Measurements from ENCODE around the gene MDH2.
"Not testable (repeated sequence)": the region's sequence is repeated elsewhere in the genome, so short reads cannot be mapped to it uniquely, and the experiment has no call there.

Gene MDH2

GRCh38 chr7:76047305-76047810, 548 bp upstream of the MDH2 start:
- DNase-seq (ENCODE audit: low spot score) (no peak), FAIRE-seq (no peak)

GRCh38 chr7:76048668-76048988, 722 bp downstream of the MDH2 start:
- DNase-seq (ENCODE audit: low spot score) (no peak), FAIRE-seq (no peak)

- DNase-seq (ENCODE audit: low spot score) (no peak), FAIRE-seq (no peak)
These were observed 1.4 kb downstream of the MDH2 start for GRCh38 chr7:76049295-76049694.

GRCh38 chr7:76050545-76050944, 2.6 kb downstream of the MDH2 start:
- FAIRE-seq (no peak), DNase-seq (ENCODE audit: low spot score) (no peak)

- no peak for FAIRE-seq
These were observed 3.9 kb downstream of the MDH2 start for GRCh38 chr7:76051840-76052239.

GRCh38 chr7:76052681-76053080, 4.8 kb downstream of the MDH2 start:
- FAIRE-seq: not testable (repeated sequence)

More at GRCh38 chr7:76051840-76052239, 3.9 kb downstream of the MDH2 start:
- peak; percentile 9 for DNase-seq (ENCODE audit: low spot score)

GRCh38 chr7:76053461-76053860, 5.6 kb downstream of the MDH2 start:
- no peak for FAIRE-seq
- no peak for DNase-seq (ENCODE audit: low spot score)

More at GRCh38 chr7:76052681-76053080, 4.8 kb downstream of the MDH2 start:
- not testable (repeated sequence) for DNase-seq (ENCODE audit: low spot score)

GRCh38 chr7:76054123-76055120, 6.5 kb downstream of the MDH2 start:
- FAIRE-seq: no peak
- DNase-seq (ENCODE audit: low spot score): peak; percentile 41

GRCh38 chr7:76056241-76056640, 8.3 kb downstream of the MDH2 start:
- DNase-seq (ENCODE audit: low spot score) (no peak), FAIRE-seq (no peak)

GRCh38 chr7:76057103-76057812, 9.4 kb downstream of the MDH2 start:
- DNase-seq (ENCODE audit: low spot score): no peak
- FAIRE-seq: no peak

GRCh38 chr7:76057813-76058145, 9.9 kb downstream of the MDH2 start:
- DNase-seq (ENCODE audit: low spot score) (no peak), FAIRE-seq (no peak)

GRCh38 chr7:76058745-76059144, 10.8 kb downstream of the MDH2 start:
- FAIRE-seq; DNase-seq (ENCODE audit: low spot score): not testable (repeated sequence)

- no peak for FAIRE-seq
- no peak for DNase-seq (ENCODE audit: low spot score)
These were observed 12.9 kb downstream of the MDH2 start for GRCh38 chr7:76060842-76061241.

GRCh38 chr7:76062254-76062653, 14.3 kb downstream of the MDH2 start:
- FAIRE-seq: no peak
- DNase-seq (ENCODE audit: low spot score): no peak

GRCh38 chr7:76063114-76063513, 15.2 kb downstream of the MDH2 start:
- no peak for FAIRE-seq

GRCh38 chr7:76063525-76063924, 15.6 kb downstream of the MDH2 start:
- no peak for FAIRE-seq
- no peak for DNase-seq (ENCODE audit: low spot score)

More at GRCh38 chr7:76063114-76063513, 15.2 kb downstream of the MDH2 start:
- no peak for DNase-seq (ENCODE audit: low spot score)

- DNase-seq (ENCODE audit: low spot score): no peak
- FAIRE-seq: no peak
These were observed 16.5 kb downstream of the MDH2 start for GRCh38 chr7:76064208-76064970.

- FAIRE-seq: no peak
- DNase-seq (ENCODE audit: low spot score): no peak
These were observed 17.2 kb downstream of the MDH2 start for GRCh38 chr7:76065016-76065612.

- FAIRE-seq: no peak
- DNase-seq (ENCODE audit: low spot score): no peak
These were observed 19.0 kb downstream of the MDH2 start for GRCh38 chr7:76066716-76067503.

GRCh38 chr7:76069238-76069638, 21.3 kb downstream of the MDH2 start:
- peak; percentile 97 for DNase-seq (ENCODE audit: low spot score)
- peak; percentile 89 for FAIRE-seq
